T-cell (primary cell): ENCODE data around the gene CDCA8. TPM values are rescaled to one million over a fixed set of nuclear protein-coding genes. Genes with fewer than 3 reads are reported as not detected.

Source experiments
- ATAC-seq, 4 experiments: fragments of 200-7000 bp in 3 of 4; fragments of 150-1000 bp in 1 of 4; cut with Tn5 transposase; replicated peaks in 1 of 4; 1 replicate in 3 of 4; 2 replicates in 1 of 4; pipeline ENCODE4 v1.10.0; 2021; ENCODE audit warnings: moderate library complexity in 3 of 4, mild to moderate bottlenecking in 2 of 4, moderate number of reproducible peaks in 1 of 4
- CTCF ChIA-PET, 2 donors: fragments of 300-600 bp; sonication (Branson Sonifier 250); formaldehyde crosslinking; loops; one replicate each; lab custom pipeline; 2022; ENCODE audit warnings: antibody characterized with exemption in 2 of 2; lab: Charles Lee
- POLR2A ChIA-PET, 2 donors: fragments of 300-600 bp; sonication (Branson Sonifier 250); formaldehyde crosslinking; loops; one replicate each; lab custom pipeline; 2022; ENCODE audit warnings: antibody characterized with exemption in 2 of 2; lab: Charles Lee
- DNase-seq, 35 experiments: peaks; one replicate each; pipeline versions ENCODE4 v3.0.0 to v3.0.0-alpha.2; 2013 to 2023
- H3K27ac ChIP-seq: one replicate; pipeline ENCODE4 v1.5.1; 2013; ENCODE audit warnings: low read length
- H3K27me3 ChIP-seq, 2 experiments: replicated peaks in 1 of 2; 1 replicate in 1 of 2; 2 replicates in 1 of 2; pipeline versions ENCODE4 v1.6.1 to v1.7.0; 2013; ENCODE audit warnings: low read length in 1 of 2, mixed read lengths in 1 of 2; ENCODE audit not compliant: control insufficient read depth in 2 of 2, insufficient read depth in 2 of 2; ENCODE audit errors: extremely low read depth in 1 of 2
- H3K36me3 ChIP-seq, 2 donors: 1 replicate in 1 of 2; 2 replicates in 1 of 2; pipeline versions ENCODE4 v1.6.1 to v1.7.0; 2013; ENCODE audit warnings: low read length in 1 of 2; ENCODE audit not compliant: control insufficient read depth in 2 of 2, insufficient read depth in 1 of 2; ENCODE audit errors: extremely low read depth in 1 of 2
- H3K4me1 ChIP-seq, 2 experiments: 1 replicate in 1 of 2; 2 replicates in 1 of 2; pipeline versions ENCODE4 v1.6.1 to v1.7.0; 2013; ENCODE audit warnings: low read length in 2 of 2, mixed read lengths in 1 of 2; ENCODE audit not compliant: insufficient read depth in 2 of 2, control insufficient read depth in 1 of 2; ENCODE audit errors: extremely low read depth in 1 of 2
- H3K4me3 ChIP-seq, 2 donors: 1 replicate in 1 of 2; 2 replicates in 1 of 2; pipeline versions ENCODE4 v1.5.1 to v1.7.0; 2013; ENCODE audit warnings: mild to moderate bottlenecking in 2 of 2, low read length in 1 of 2, moderate library complexity in 1 of 2; ENCODE audit not compliant: control insufficient read depth in 1 of 2; ENCODE audit errors: extremely low read depth in 1 of 2
- H3K9me3 ChIP-seq: 2 replicates; pipeline ENCODE4 v1.7.0; 2013
- H3K27ac Mint-ChIP-seq, 2 donors: one replicate each; pipeline ENCODE4 v1.8.0; 2020 to 2021; ENCODE audit warnings: mild to moderate bottlenecking in 2 of 2, mixed read lengths in 2 of 2
- H3K27me3 Mint-ChIP-seq, 2 donors: one replicate each; pipeline ENCODE4 v1.8.0; 2021 to 2022; ENCODE audit warnings: mixed read lengths in 2 of 2
- H3K36me3 Mint-ChIP-seq: one replicate; pipeline ENCODE4 v1.8.0; 2021; ENCODE audit warnings: mixed read lengths
- H3K4me1 Mint-ChIP-seq, 3 donors: one replicate each; pipeline ENCODE4 v1.8.0; 2020 to 2022; ENCODE audit warnings: mixed read lengths in 3 of 3, mild to moderate bottlenecking in 1 of 3
- H3K4me3 Mint-ChIP-seq, 3 donors: one replicate each; pipeline ENCODE4 v1.8.0; 2020 to 2022; ENCODE audit warnings: mild to moderate bottlenecking in 3 of 3, mixed read lengths in 3 of 3, moderate library complexity in 3 of 3
- H3K9me3 Mint-ChIP-seq, 3 donors: one replicate each; pipeline ENCODE4 v1.8.0; 2020 to 2022; ENCODE audit warnings: mixed read lengths in 3 of 3
- WGBS: methylation state at CpG from one replicate; pipeline ENCODE4 v1.1.5; 2013; ENCODE audit warnings: missing lambda C conversion rate; ENCODE audit not compliant: insufficient coverage; 5-methylcytosine and 5-hydroxymethylcytosine counted together
- total RNA-seq, 35 experiments: library from RNA in 6 of 35; stranded (reverse) in 6 of 35; fragments of 120-200 nt in 1 of 35; gene quantifications; one replicate each; pipeline versions ENCODE4 v1.2.1 to v1.2.4 and lab custom pipeline; 2013 to 2026

CDCA8 gene
- total RNA-seq, 5 donors from 2014 or later (not counting 1 experiment from before 2014, with no cell fraction given) = 0.84 to 1.8 (median 1.3) TPM

- Mint-ChIP-seq H3K4me3 (no peak overlapping the region), H3K4me1 (no peaks in the 10 kb centered on the region), H3K27ac (no peak overlapping the region), H3K36me3 (no peaks in the 10 kb centered on the region), H3K9me3 (no peaks in the 10 kb centered on the region), H3K27me3 (peaks cover 3 to 11% of the 10 kb centered on the region in 2 donors)
- ChIA-PET POLR2A (interaction anchor here in 1 of 2 donors (0.6 kb wide), 1 partner anchor 231 kb away, joined by 6 read pairs; no protein-coding TSS in a partner anchor), CTCF (no interaction called here)
- H3K4me3 ChIP-seq = no peak overlapping the region
- no peak for ATAC-seq
- no peak for DNase-seq
- no peaks in the 10 kb centered on the region for H3K36me3 ChIP-seq
- no peaks in the 10 kb centered on the region for H3K4me1 ChIP-seq
- H3K27me3 ChIP-seq = peaks cover 0 to 20% of the 10 kb centered on the region in 2 experiments
- H3K27ac ChIP-seq = no peak overlapping the region
- no peaks in the 10 kb centered on the region for H3K9me3 ChIP-seq
- 25% methylated on average over 1 of the region's 5 CpGs for WGBS
Observed at GRCh38 chr1:37653906-37654305, 38.4 kb upstream of the CDCA8 start.

GRCh38 chr1:37655274-37655673, 37.0 kb upstream of the CDCA8 start:
- CTCF ChIA-PET = interaction anchor here in 1 of 2 donors (0.7 to 0.8 kb wide), 2 partner anchors 47 to 52 kb away, joined by 5 to 7 read pairs; no protein-coding TSS in a partner anchor
- Mint-ChIP-seq H3K4me1 (no peaks in the 10 kb centered on the region), H3K4me3 (no peak overlapping the region), H3K9me3 (no peaks in the 10 kb centered on the region), H3K27me3 (peaks cover 5 to 13% of the 10 kb centered on the region in 2 donors), H3K27ac (no peak overlapping the region), H3K36me3 (no peaks in the 10 kb centered on the region)
- ATAC-seq (no peak), DNase-seq (no peak)
- Histone ChIP-seq H3K27ac (no peak overlapping the region), H3K4me1 (no peaks in the 10 kb centered on the region), H3K9me3 (no peaks in the 10 kb centered on the region), H3K4me3 (no peak overlapping the region), H3K36me3 (no peaks in the 10 kb centered on the region), H3K27me3 (peaks cover 0 to 25% of the 10 kb centered on the region in 2 experiments)
- POLR2A ChIA-PET = interaction anchor here in 1 of 2 donors (0.6 to 0.7 kb wide), 2 partner anchors 27 to 1414 kb away, joined by 3 to 8 read pairs; no protein-coding TSS in a partner anchor

- no peaks in the 10 kb centered on the region for H3K9me3 ChIP-seq
- ChIA-PET POLR2A (interaction anchor here in 1 of 2 donors (0.6 kb wide), 1 partner anchor 1414 kb away, joined by 3 read pairs; no protein-coding TSS in a partner anchor), CTCF (interaction anchor here in 1 of 2 donors (0.6 kb wide), 1 partner anchor 199 kb away, joined by 3 read pairs; no protein-coding TSS in a partner anchor)
- Mint-ChIP-seq H3K27ac (no peak overlapping the region), H3K4me1 (no peaks in the 10 kb centered on the region), H3K9me3 (no peaks in the 10 kb centered on the region), H3K36me3 (no peaks in the 10 kb centered on the region), H3K27me3 (peaks cover 8 to 14% of the 10 kb centered on the region in 2 donors), H3K4me3 (no peak overlapping the region)
- no peak overlapping the region for H3K27ac ChIP-seq
- H3K4me3 ChIP-seq = no peak overlapping the region
- H3K27me3 ChIP-seq = peaks cover 0 to 32% of the 10 kb centered on the region in 2 experiments
- DNase-seq (no peak), ATAC-seq (no peak)
- H3K4me1 ChIP-seq = no peaks in the 10 kb centered on the region
- no peaks in the 10 kb centered on the region for H3K36me3 ChIP-seq
- WGBS = 93% methylated on average over 5 of the region's 7 CpGs
Observed at GRCh38 chr1:37656026-37656425, 36.3 kb upstream of the CDCA8 start.

GRCh38 chr1:37656881-37657280, 35.4 kb upstream of the CDCA8 start:
- no peaks in the 10 kb centered on the region for H3K4me1 ChIP-seq
- 64% methylated on average over 3 of the region's 11 CpGs for WGBS
- no peak overlapping the region for H3K4me3 ChIP-seq
- Mint-ChIP-seq H3K4me3 (no peak overlapping the region), H3K36me3 (no peaks in the 10 kb centered on the region), H3K4me1 (no peaks in the 10 kb centered on the region), H3K27me3 (peaks cover 8 to 14% of the 10 kb centered on the region in 2 donors), H3K27ac (no peak overlapping the region), H3K9me3 (no peaks in the 10 kb centered on the region)
- ChIA-PET POLR2A (no interaction called here), CTCF (no interaction called here)
- no peaks in the 10 kb centered on the region for H3K9me3 ChIP-seq
- DNase-seq = no peak
- no peak overlapping the region for H3K27ac ChIP-seq
- H3K27me3 ChIP-seq = peaks cover 0 to 33% of the 10 kb centered on the region in 2 experiments
- H3K36me3 ChIP-seq = no peaks in the 10 kb centered on the region
- ATAC-seq = no peak

GRCh38 chr1:37657620-37658412, 34.5 kb upstream of the CDCA8 start:
- Histone ChIP-seq H3K27ac (no peak overlapping the region), H3K4me3 (no peak overlapping the region), H3K27me3 (peaks cover 0 to 38% of the 10 kb centered on the region in 2 experiments), H3K36me3 (no peaks in the 10 kb centered on the region), H3K4me1 (no peaks in the 10 kb centered on the region), H3K9me3 (no peaks in the 10 kb centered on the region)
- DNase-seq (no peak), ATAC-seq (no peak)
- Mint-ChIP-seq H3K36me3 (no peaks in the 10 kb centered on the region), H3K4me3 (no peak overlapping the region), H3K4me1 (no peaks in the 10 kb centered on the region), H3K27me3 (peaks cover 8 to 14% of the 10 kb centered on the region in 2 donors), H3K9me3 (no peaks in the 10 kb centered on the region), H3K27ac (no peak overlapping the region)
- ChIA-PET CTCF (no interaction called here), POLR2A (no interaction called here)
- whole genome bisulfite sequencing = 80% methylated on average over 7 of the region's 14 CpGs

GRCh38 chr1:37658486-37658885, 33.8 kb upstream of the CDCA8 start:
- CTCF ChIA-PET = no interaction called here
- Mint-ChIP-seq H3K27ac (no peak overlapping the region), H3K27me3 (peaks cover 8 to 14% of the 10 kb centered on the region in 2 donors)

More at GRCh38 chr1:37658486-37658885, 33.8 kb upstream of the CDCA8 start:
- POLR2A ChIA-PET = no interaction called here
- Histone ChIP-seq H3K9me3 (no peaks in the 10 kb centered on the region), H3K36me3 (no peaks in the 10 kb centered on the region), H3K27ac (no peak overlapping the region), H3K4me1 (no peaks in the 10 kb centered on the region), H3K4me3 (no peak overlapping the region), H3K27me3 (peaks cover 0 to 37% of the 10 kb centered on the region in 2 experiments)
- no peak overlapping the region for H3K4me3 Mint-ChIP-seq
- H3K4me1 Mint-ChIP-seq = no peaks in the 10 kb centered on the region
- ATAC-seq = no peak
- DNase-seq = no peak
- 93% methylated on average over 2 of the region's 6 CpGs for WGBS
- H3K36me3 Mint-ChIP-seq = no peaks in the 10 kb centered on the region
- no peaks in the 10 kb centered on the region for H3K9me3 Mint-ChIP-seq
